Measurements from ENCODE around the gene GRIA4. TPM values are rescaled to one million over a fixed set of nuclear protein-coding genes. Genes with fewer than 3 reads are reported as not detected.

GRIA4 gene
- total and polyA plus RNA-seq, 3 experiments from 2014 or later, result not detected

- ChIA-PET CTCF (no interaction called here), POLR2A (no interaction called here)
- no peaks in the 10 kb centered on the region for H3K27me3 ChIP-seq (ENCODE audit: insufficient read depth, low read length, poor library complexity, severe bottlenecking)
- no peaks in the 10 kb centered on the region for H3K36me3 ChIP-seq (ENCODE audit: insufficient read depth, low read length)
- Mint-ChIP-seq H3K4me1 (no peaks in the 10 kb centered on the region), H3K27me3 (no peaks in the 10 kb centered on the region), H3K4me3 (no peak overlapping the region), H3K9me3 (no peaks in the 10 kb centered on the region), H3K36me3 (no peaks in the 10 kb centered on the region), H3K27ac (no peak overlapping the region)
- DNase-seq, result no peak
- no peak overlapping the region for H3K27ac ChIP-seq (ENCODE audit: low read depth, low read length)
- H3K9me3 ChIP-seq (ENCODE audit: low read length), result no peaks in the 10 kb centered on the region
- no peak overlapping the region for H3K4me3 ChIP-seq (ENCODE audit: low read length)
- no peaks in the 10 kb centered on the region for H3K4me1 ChIP-seq (ENCODE audit: insufficient read depth, low read length)
These were observed 103.2 kb downstream of the GRIA4 start for GRCh38 chr11:105713106-105713505.

GRCh38 chr11:105713696-105714095, 103.8 kb downstream of the GRIA4 start:
- H3K27me3 Mint-ChIP-seq, result no peaks in the 10 kb centered on the region
- no peak for DNase-seq
- ChIA-PET POLR2A (no interaction called here), CTCF (no interaction called here)
- Histone ChIP-seq H3K27me3 (ENCODE audit: insufficient read depth, low read length, poor library complexity, severe bottlenecking) (no peaks in the 10 kb centered on the region), H3K4me1 (ENCODE audit: insufficient read depth, low read length) (no peaks in the 10 kb centered on the region), H3K36me3 (ENCODE audit: insufficient read depth, low read length) (no peaks in the 10 kb centered on the region), H3K9me3 (ENCODE audit: low read length) (no peaks in the 10 kb centered on the region), H3K27ac (ENCODE audit: low read depth, low read length) (no peak overlapping the region), H3K4me3 (ENCODE audit: low read length) (no peak overlapping the region)
- H3K4me3 Mint-ChIP-seq, result no peak overlapping the region
- H3K27ac Mint-ChIP-seq, result no peak overlapping the region
- no peaks in the 10 kb centered on the region for H3K9me3 Mint-ChIP-seq
- H3K36me3 Mint-ChIP-seq, result no peaks in the 10 kb centered on the region
- no peaks in the 10 kb centered on the region for H3K4me1 Mint-ChIP-seq

GRCh38 chr11:105718641-105719040, 108.8 kb downstream of the GRIA4 start:
- H3K4me3 Mint-ChIP-seq, result no peak overlapping the region
- CTCF ChIA-PET, result no interaction called here

DNA sequence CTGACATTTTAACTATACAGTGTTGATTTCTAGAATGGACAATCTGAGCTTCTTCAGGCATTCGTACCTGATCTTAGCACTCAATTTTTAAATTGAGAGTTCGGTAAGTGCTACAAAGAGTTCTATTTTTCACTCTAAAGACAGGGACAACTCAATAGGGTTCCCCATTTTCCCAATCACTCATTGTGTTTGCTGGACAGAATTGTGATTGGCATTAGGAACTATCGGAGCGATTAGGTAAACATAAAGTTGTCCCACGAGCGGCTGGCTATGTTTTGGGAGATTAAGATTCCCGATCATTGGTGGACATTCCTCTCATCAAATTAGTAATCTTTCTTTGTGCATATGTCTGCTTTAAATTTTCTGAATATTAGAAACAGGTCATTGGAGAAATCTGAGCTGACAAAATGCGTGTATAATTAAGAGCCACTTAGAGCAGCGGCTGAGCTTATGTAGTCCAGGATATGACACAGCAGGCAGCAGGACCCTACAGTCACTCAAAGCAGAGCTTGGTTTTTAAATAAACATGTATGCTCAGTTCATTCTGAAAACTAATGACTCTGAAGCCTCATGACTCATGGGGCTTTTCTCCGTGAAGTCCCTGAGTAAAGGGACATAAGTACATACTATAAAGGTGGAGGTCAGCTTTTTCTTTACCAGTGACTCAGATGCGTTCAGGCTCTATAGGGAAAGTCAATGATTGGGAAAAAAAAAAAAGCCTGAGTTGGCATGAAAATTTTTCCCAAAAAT, 109.4 kb downstream of the GRIA4 start:
- no peak overlapping the region for H3K27ac ChIP-seq (ENCODE audit: low read depth, low read length)
- no peaks in the 10 kb centered on the region for H3K27me3 ChIP-seq (ENCODE audit: insufficient read depth, low read length, poor library complexity, severe bottlenecking)
- H3K4me1 ChIP-seq (ENCODE audit: insufficient read depth, low read length), result no peaks in the 10 kb centered on the region
- no peak overlapping the region for H3K27ac Mint-ChIP-seq
- no peaks in the 10 kb centered on the region for H3K27me3 Mint-ChIP-seq
- no peaks in the 10 kb centered on the region for H3K36me3 ChIP-seq (ENCODE audit: insufficient read depth, low read length)
- H3K4me3 Mint-ChIP-seq, result no peak overlapping the region
- no peak for DNase-seq
- H3K36me3 Mint-ChIP-seq, result no peaks in the 10 kb centered on the region
- CTCF ChIA-PET, result no interaction called here
- no peaks in the 10 kb centered on the region for H3K9me3 ChIP-seq (ENCODE audit: low read length)
- H3K4me3 ChIP-seq (ENCODE audit: low read length), result no peak overlapping the region
- H3K4me1 Mint-ChIP-seq, result no peaks in the 10 kb centered on the region
- no peaks in the 10 kb centered on the region for H3K9me3 Mint-ChIP-seq
- POLR2A ChIA-PET, result no interaction called here

More at GRCh38 chr11:105718641-105719040, 108.8 kb downstream of the GRIA4 start:
- no peaks in the 10 kb centered on the region for H3K4me1 Mint-ChIP-seq
- DNase-seq, result no peak
- POLR2A ChIA-PET, result no interaction called here
- Histone ChIP-seq H3K9me3 (ENCODE audit: low read length) (no peaks in the 10 kb centered on the region), H3K27ac (ENCODE audit: low read depth, low read length) (no peak overlapping the region), H3K4me1 (ENCODE audit: insufficient read depth, low read length) (no peaks in the 10 kb centered on the region), H3K36me3 (ENCODE audit: insufficient read depth, low read length) (no peaks in the 10 kb centered on the region), H3K27me3 (ENCODE audit: insufficient read depth, low read length, poor library complexity, severe bottlenecking) (no peaks in the 10 kb centered on the region), H3K4me3 (ENCODE audit: low read length) (no peak overlapping the region)
- H3K27me3 Mint-ChIP-seq, result no peaks in the 10 kb centered on the region
- H3K9me3 Mint-ChIP-seq, result no peaks in the 10 kb centered on the region
- H3K27ac Mint-ChIP-seq, result no peak overlapping the region
- H3K36me3 Mint-ChIP-seq, result no peaks in the 10 kb centered on the region

DNA sequence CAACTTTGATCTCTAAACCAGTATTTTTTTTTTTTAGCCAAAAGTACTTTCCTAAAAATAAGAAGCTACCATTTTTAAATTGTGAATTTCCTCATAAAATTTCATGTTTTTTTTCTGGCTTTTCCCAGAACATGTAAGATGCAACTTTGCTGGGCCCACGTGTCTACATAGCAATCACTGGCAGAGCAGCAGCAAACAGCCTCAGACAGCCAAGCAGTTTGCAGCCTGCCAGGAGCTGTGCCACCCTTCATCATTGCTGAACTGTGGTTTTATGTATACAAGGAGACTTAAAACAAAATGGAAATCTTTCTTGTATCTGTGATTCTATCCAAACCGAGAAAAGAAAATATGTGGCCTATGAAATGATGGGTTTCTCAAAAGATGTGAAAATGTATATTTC, 110.2 kb downstream of the GRIA4 start:
- no peak for DNase-seq
- Mint-ChIP-seq H3K27ac (no peak overlapping the region), H3K27me3 (no peaks in the 10 kb centered on the region), H3K4me3 (no peak overlapping the region), H3K4me1 (no peaks in the 10 kb centered on the region), H3K9me3 (no peaks in the 10 kb centered on the region), H3K36me3 (no peaks in the 10 kb centered on the region)
- POLR2A ChIA-PET, result no interaction called here
- H3K9me3 ChIP-seq (ENCODE audit: low read length), result no peaks in the 10 kb centered on the region
- H3K27me3 ChIP-seq (ENCODE audit: insufficient read depth, low read length, poor library complexity, severe bottlenecking), result no peaks in the 10 kb centered on the region
- H3K36me3 ChIP-seq (ENCODE audit: insufficient read depth, low read length), result no peaks in the 10 kb centered on the region
- H3K4me3 ChIP-seq (ENCODE audit: low read length), result no peak overlapping the region
- H3K4me1 ChIP-seq (ENCODE audit: insufficient read depth, low read length), result no peaks in the 10 kb centered on the region
- CTCF ChIA-PET, result no interaction called here
- no peak overlapping the region for H3K27ac ChIP-seq (ENCODE audit: low read depth, low read length)

DNA sequence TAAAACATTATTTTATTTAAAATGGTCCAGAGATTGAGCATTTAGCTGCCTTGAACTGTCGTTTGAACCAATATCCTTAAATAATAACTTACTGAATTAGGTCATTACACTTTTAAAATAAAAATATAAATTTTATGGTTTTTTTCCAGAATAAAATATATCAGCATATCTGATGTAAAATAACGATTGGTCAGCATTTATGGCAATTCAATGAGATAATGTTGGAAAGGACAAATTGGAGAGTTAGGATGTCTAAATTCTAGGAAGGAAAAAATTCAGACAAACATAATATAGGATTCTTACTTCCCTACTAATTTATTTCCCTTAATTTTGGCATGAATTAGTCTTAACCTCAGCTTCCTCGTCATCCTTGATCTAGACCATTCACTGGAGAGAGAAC, 113.4 kb downstream of the GRIA4 start:
- H3K27me3 ChIP-seq (ENCODE audit: insufficient read depth, low read length, poor library complexity, severe bottlenecking), result no peaks in the 10 kb centered on the region
- no peak for DNase-seq
- no peak overlapping the region for H3K27ac ChIP-seq (ENCODE audit: low read depth, low read length)
- H3K9me3 ChIP-seq (ENCODE audit: low read length), result no peaks in the 10 kb centered on the region
- CTCF ChIA-PET, result no interaction called here
- H3K36me3 ChIP-seq (ENCODE audit: insufficient read depth, low read length), result no peaks in the 10 kb centered on the region
- H3K27me3 Mint-ChIP-seq, result no peaks in the 10 kb centered on the region
- H3K4me3 Mint-ChIP-seq, result no peak overlapping the region
- H3K4me1 Mint-ChIP-seq, result no peaks in the 10 kb centered on the region
- H3K4me1 ChIP-seq (ENCODE audit: insufficient read depth, low read length), result no peaks in the 10 kb centered on the region
- H3K9me3 Mint-ChIP-seq, result peaks cover 0 to 5% (median 2%) of the 10 kb centered on the region in 5 donors
- no peak overlapping the region for H3K27ac Mint-ChIP-seq
- no peak overlapping the region for H3K4me3 ChIP-seq (ENCODE audit: low read length)
- POLR2A ChIA-PET, result no interaction called here
- H3K36me3 Mint-ChIP-seq, result no peaks in the 10 kb centered on the region

GRCh38 chr11:105732611-105733010, 122.7 kb downstream of the GRIA4 start:
- DNase-seq, result no peak
- POLR2A ChIA-PET, result no interaction called here

DNA sequence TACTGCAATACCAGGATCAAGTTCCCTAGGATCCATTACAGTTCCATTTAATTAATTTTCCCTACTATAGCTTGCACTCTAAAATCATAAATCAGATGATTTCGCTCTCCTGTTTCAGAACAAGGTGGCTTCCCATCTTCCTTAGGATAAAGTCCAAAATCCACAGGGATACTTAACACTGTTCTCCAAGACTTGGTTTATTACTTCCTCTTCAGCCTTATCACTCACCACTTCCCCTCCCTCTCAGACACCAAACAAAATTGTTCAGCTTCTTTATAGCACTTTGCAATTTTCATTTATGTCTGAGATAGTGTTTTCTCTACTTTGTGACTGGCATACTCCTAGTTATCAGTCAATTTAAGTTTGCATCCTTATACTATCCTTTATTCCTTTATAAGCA, 124.6 kb downstream of the GRIA4 start:
- no peak overlapping the region for H3K27ac ChIP-seq (ENCODE audit: low read depth, low read length)
- no peak for DNase-seq
- ChIA-PET POLR2A (no interaction called here), CTCF (no interaction called here)
- H3K9me3 Mint-ChIP-seq, result peaks cover 0 to 4% (median 0%) of the 10 kb centered on the region in 5 donors
- no peaks in the 10 kb centered on the region for H3K36me3 Mint-ChIP-seq
- H3K4me3 Mint-ChIP-seq, result no peak overlapping the region
- no peaks in the 10 kb centered on the region for H3K4me1 ChIP-seq (ENCODE audit: insufficient read depth, low read length)
- no peaks in the 10 kb centered on the region for H3K36me3 ChIP-seq (ENCODE audit: insufficient read depth, low read length)
- no peaks in the 10 kb centered on the region for H3K27me3 ChIP-seq (ENCODE audit: insufficient read depth, low read length, poor library complexity, severe bottlenecking)
- no peaks in the 10 kb centered on the region for H3K4me1 Mint-ChIP-seq
- no peak overlapping the region for H3K27ac Mint-ChIP-seq
- H3K27me3 Mint-ChIP-seq, result no peaks in the 10 kb centered on the region
- no peak overlapping the region for H3K4me3 ChIP-seq (ENCODE audit: low read length)
- no peaks in the 10 kb centered on the region for H3K9me3 ChIP-seq (ENCODE audit: low read length)

More at GRCh38 chr11:105732611-105733010, 122.7 kb downstream of the GRIA4 start:
- Histone ChIP-seq H3K4me1 (ENCODE audit: insufficient read depth, low read length) (no peaks in the 10 kb centered on the region), H3K27ac (ENCODE audit: low read depth, low read length) (no peak overlapping the region), H3K27me3 (ENCODE audit: insufficient read depth, low read length, poor library complexity, severe bottlenecking) (no peaks in the 10 kb centered on the region), H3K36me3 (ENCODE audit: insufficient read depth, low read length) (no peaks in the 10 kb centered on the region), H3K4me3 (ENCODE audit: low read length) (no peak overlapping the region), H3K9me3 (ENCODE audit: low read length) (no peaks in the 10 kb centered on the region)
- peaks cover 0 to 8% (median 6%) of the 10 kb centered on the region in 5 donors for H3K9me3 Mint-ChIP-seq
- no peak overlapping the region for H3K27ac Mint-ChIP-seq
- no peaks in the 10 kb centered on the region for H3K27me3 Mint-ChIP-seq
- H3K36me3 Mint-ChIP-seq, result no peaks in the 10 kb centered on the region
- CTCF ChIA-PET, result no interaction called here
- H3K4me1 Mint-ChIP-seq, result no peaks in the 10 kb centered on the region
- no peak overlapping the region for H3K4me3 Mint-ChIP-seq

Measured in CD8-positive, alpha-beta memory T cell (primary cell).